NCI-H82 treated with DMSO at 0.1 percent for 48 hours (cell line): ENCODE results near the gene EZH1.

Experiments
- DNase-seq: peaks from one replicate; lab custom pipeline; 2025; ENCODE audit not compliant: unreplicated experiment; lab: John Stamatoyannopoulos, UW

EZH1 gene

DNA sequence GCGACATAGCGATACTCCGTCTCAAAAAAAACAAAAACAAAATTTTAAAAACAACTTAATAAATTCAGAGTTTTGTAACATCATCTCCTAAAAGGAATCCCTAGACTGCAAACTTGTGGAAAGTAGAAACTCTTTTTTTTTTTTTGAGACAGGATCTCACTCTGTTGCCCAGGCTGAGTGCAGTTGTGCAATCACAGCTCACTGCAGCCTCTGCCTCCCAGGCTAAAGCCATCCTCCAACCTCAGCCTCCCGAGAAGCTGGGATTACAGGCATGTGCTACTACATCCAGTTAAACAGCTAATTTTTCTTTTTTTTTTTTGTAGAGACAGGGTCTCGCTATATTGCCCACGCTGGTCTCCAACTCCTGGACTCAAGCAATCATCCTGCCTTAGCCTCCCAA is 19.7 kb downstream of the EZH1 start:
- DNase-seq = no peak

- no peak for DNase-seq
These were observed 21.2 kb downstream of the EZH1 start for GRCh38 chr17:42723636-42724035.

DNA sequence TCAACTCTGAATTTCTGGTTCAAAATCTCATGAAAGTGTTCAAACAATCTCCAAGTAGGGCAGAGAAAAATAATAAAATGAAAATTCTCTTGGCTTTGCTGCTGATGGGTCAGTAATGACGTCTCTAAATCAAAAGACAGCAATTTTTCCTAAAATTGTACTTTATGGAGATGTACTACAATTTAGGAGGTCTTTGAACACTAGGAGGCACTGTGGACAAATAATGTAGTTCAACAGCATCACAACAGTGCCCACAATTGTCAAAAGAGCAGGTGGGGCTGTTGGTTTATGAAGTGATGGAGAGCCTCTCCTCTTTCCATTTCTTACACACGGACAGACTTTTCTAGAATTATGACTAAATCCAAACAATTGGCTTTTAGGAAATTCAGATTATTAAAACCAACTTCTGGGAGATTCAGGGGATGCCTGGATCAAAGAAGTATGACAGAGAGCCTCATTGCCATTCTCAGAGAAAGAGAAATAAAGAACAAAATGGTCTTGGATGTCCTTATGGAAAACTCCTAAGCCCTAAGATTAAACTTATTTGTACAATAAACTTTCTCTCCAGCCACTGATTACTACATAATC is 23.8 kb downstream of the EZH1 start:
- peak; percentile 26 for DNase-seq

DNA sequence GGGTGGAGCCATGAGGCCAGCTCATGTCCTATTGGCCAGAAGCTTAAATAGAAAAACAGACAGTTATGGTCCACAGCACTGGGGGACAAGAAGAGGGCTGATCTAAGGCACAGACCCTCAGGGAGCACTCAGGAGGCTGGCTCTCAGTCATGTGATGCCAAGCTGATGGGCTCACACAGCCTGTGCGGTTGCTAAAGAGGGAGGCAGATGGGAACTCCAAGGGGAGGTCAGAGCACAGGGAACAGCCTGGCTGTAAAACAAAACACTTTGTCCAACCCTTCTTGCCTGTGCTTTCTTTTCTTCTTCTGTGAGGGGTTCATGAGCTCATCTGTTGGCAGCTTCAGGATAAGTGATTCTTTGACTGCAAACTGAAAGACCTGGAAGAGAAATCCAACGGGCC is 35.3 kb downstream of the EZH1 start:
- no peak for DNase-seq

GRCh38 chr17:42708588-42708987 is 36.3 kb downstream of the EZH1 start:
- no peak for DNase-seq

- DNase-seq = no peak
These were observed 38.1 kb downstream of the EZH1 start for GRCh38 chr17:42706732-42707131.

GRCh38 chr17:42704837-42705494 is 39.9 kb downstream of the EZH1 start:
- DNase-seq = no peak

GRCh38 chr17:42704490-42704836 is 40.4 kb downstream of the EZH1 start:
- no peak for DNase-seq

DNA sequence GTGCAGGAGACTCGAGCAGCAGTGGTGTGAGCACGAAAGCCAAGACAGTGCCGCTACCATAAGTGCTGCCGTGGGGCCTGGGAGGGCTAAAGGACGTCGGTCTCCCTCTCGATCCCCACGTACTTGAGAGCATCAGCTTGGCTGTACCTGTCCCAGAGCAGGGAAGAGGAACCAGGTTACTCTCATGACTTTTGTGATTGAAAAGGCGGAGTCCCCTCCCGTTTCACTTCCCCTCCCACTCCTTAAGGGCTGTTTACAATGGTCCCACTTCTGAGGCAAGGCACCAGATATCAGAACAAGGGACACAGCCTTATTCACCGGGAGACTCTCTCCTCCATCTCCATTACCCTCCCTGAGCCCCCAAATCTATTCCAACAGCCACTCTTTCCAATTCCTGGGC is 42.4 kb downstream of the EZH1 start:
- DNase-seq = no peak

DNA sequence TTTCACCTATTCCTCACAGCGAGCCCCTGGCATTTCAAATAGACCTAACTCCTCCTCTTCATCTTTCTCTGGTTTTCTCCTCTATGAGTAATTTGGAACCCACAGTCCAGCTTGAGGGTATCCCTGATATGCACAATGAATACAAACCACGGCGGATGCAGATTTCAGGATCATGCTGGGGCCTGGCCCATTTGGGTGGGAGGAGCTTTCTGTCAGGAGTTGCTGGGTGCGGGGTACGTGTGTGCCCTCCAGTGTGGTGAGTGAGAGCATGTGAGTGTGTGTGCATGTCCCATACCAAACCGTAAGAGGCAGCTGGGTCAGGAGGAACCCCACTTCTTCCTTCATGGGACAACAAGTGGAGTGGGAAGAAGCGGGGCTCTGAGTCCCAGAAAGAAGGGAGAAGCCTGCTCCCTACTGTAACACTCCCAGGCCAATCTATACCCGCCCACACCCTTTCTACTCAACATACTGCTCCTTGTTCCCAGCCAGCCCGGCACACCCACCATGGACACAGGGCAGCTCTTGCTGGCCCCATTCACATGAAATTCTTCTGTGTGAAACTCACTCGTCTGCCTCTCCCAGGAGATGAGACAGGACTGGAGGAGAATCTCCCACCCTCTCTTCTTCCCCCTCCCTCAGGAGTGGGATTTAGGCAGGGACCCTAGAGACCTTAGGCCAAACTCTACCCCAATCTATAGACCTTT is 44.1 kb downstream of the EZH1 start:
- no peak for DNase-seq

DNA sequence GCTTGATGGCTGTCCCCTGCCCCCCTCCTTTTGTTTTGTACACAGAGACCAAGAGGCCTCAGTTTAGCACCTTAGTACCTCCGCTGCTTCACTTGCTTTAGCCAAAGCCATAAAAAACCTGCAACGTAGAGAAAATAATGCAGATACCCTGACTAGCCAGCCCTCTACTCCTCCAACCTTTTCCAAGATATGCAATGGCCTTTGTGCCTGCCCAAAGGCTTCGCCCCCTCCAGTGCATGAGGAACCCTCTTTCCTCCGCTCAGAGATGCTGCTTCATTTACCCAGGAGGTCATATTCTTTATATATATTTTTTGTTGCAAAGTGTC is 45.5 kb downstream of the EZH1 start:
- DNase-seq = no peak

DNA sequence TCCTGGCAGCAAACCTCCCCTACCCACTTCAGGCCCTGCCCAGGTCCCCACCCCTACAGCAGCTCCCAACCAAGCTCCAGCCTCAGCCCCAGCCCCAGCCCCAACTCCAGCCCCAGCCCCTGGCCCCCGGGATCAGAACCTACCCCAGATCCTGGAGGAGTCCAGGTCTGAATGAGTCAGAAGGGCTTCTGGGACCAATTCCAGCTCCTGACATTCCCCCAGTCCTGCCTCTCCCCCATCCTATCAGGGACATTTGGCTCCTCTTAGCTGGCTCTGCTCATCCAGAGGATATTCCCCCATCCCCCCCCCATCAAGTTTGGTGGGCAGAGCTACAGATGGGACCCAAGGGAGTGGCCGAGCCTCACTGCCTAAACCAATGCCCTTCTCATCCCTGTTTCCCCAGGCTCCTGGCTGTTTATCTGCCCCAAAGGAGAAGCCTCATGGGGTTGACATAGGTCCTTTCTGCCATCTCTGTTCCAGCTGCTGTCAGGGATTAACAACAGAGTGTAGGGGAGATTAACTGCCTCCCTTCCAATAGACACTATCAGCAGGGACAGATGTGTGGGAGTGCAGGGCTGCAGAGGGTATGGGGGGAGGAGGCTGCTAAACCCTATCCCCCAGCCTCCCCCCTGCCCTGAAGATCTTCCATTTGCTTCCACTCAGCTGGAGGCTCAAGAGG is 46.0 kb downstream of the EZH1 start:
- DNase-seq = peak; percentile 84

DNA sequence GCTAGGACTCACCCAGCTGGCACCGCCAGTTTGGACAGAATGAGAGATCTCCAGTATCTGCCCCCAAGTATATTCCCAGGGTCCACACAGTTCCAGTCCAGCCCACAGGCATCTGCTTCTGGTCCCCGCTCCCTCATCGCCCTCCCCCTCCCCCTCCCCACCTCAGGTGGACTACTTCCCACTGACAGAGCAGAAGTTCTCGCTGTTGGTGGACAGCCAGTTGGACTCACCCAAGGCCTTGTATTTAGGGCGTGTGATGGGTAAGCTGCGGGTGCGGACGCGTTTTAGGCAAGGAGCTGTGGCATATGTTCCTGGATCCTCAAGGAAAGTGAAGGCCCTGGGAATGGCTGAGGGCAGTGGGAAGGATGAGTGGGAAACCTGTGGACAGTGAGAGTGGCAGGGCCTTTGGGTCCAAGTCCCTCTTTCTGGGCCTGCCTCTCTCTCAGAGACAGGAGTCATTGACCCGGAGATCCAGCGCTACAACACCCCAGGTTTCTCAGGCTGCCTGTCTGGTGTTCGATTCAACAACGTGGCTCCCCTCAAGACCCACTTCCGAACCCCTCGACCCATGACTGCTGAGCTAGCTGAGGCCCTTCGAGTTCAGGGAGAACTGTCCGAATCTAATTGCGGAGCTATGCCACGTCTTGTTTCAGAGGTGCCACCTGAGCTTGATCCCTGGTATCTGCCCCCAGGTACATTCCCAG is 47.6 kb downstream of the EZH1 start:
- DNase-seq = no peak

- no peak for DNase-seq
These were observed 49.3 kb downstream of the EZH1 start for GRCh38 chr17:42695500-42695899.

DNA sequence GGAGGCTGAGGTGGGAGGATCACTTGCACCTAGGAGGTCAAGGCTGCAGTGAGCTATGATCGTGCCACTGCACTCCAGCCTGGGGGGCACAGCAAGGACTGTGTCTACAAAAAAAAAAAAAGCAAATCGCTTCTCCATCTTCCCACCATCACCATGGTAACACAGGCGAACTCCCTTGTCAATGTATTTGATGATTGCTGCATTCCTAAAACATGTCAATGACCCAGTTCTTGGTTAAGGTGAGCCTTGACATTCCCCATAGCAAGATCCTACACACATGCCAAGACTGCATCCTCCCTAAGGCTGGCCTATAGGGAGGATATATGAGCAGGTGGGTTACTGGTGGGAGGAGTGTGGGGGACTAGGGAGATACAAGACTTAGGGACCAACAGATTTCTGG is 50.3 kb downstream of the EZH1 start:
- no peak for DNase-seq

GRCh38 chr17:42692489-42692888 is 52.4 kb downstream of the EZH1 start:
- DNase-seq = no peak

- no peak for DNase-seq
These were observed 53.8 kb downstream of the EZH1 start for GRCh38 chr17:42691021-42691545.

GRCh38 chr17:42690596-42690995 is 54.2 kb downstream of the EZH1 start:
- no peak for DNase-seq

GRCh38 chr17:42687707-42688320 is 57.0 kb downstream of the EZH1 start:
- DNase-seq = no peak

DNA sequence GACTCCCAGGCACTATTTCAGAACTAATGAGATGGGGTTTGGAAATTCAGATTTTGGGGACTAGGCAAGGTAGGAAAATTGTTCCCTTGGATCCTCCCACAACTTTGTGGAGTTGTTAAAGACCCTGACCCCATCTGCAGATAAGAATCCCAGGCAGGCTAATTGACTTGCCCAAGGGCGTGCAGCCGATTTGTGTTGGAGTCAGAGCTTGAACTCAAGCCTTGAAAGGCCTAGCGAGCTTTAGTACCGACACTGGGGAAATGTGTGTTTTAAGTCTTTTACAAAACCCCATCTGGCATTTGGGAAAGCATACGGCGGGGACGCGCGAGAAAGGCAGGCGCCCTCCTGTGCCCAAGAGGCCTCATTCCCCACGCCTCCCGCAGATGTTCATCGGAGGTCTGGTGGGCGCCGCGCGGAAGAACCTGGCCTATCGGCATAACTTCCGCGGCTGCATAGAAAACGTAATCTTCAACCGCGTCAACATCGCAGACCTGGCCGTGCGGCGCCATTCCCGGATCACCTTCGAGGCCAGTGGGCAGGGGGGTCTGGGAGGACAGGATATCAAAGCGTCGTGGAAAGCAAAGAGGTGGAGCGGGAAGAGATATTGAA is 58.2 kb downstream of the EZH1 start:
- DNase-seq = no peak

DNA sequence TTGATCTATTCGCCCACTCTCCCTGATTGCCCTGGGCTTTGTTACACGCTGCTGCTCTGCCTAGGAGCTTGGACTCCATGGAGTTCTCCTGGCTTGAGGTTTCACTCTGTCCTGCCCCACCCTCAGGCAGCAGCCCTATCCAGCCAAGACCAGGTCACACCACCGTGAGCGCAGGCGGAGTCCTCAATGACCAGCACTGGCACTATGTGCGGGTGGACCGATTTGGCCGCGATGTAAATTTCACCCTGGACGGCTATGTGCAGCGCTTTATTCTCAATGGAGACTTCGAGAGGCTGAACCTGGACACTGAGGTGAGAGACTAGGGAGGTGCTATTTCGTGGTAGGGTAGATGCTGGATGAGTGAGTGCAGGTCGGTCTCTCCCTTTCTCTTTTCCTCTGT is 59.0 kb downstream of the EZH1 start:
- DNase-seq = no peak
